ENCODE measurements around the gene ANKRD24. TPM values are rescaled to one million over a fixed set of nuclear protein-coding genes. Genes with fewer than 3 reads are reported as not detected.
"Not testable (repeated sequence)": the region's sequence is repeated elsewhere in the genome, so short reads cannot be mapped to it uniquely, and the experiment has no call there.

Gene ANKRD24
- total RNA-seq, 2 donors from 2014 or later: 1.0 to 1.1 TPM

GRCh38 chr19:4171676-4172075 is 10.8 kb upstream of the ANKRD24 start:
- intact Hi-C loops (cut with DNase I, micrococcal nuclease): no loop called here
- ATAC-seq (no peak), DNase-seq (no peak)

- intact Hi-C loops (cut with DNase I, micrococcal nuclease): no loop called here
- DNase-seq: peak; percentile 50 to 79
- peak; percentile 72 for ATAC-seq
Measured at GRCh38 chr19:4172861-4173473, 9.5 kb upstream of the ANKRD24 start.

GRCh38 chr19:4173479-4174212 is 8.8 kb upstream of the ANKRD24 start:
- ATAC-seq (peak; percentile 53), DNase-seq (no peak)
- intact Hi-C loops (cut with DNase I, micrococcal nuclease): no loop called here

- DNase-seq (peak; percentile 53 to 79), ATAC-seq (peak; percentile 80)
- intact Hi-C loops (cut with DNase I, micrococcal nuclease): no loop called here
Measured at GRCh38 chr19:4174213-4174894, 8.1 kb upstream of the ANKRD24 start.

- ATAC-seq (peak; percentile 51), DNase-seq (peak; percentile 33 to 52)
- intact Hi-C loops (cut with DNase I, micrococcal nuclease): no loop called here
Measured at GRCh38 chr19:4174895-4175668, 7.4 kb upstream of the ANKRD24 start.

GRCh38 chr19:4175669-4175931 is 6.9 kb upstream of the ANKRD24 start:
- intact Hi-C loops (cut with DNase I, micrococcal nuclease): no loop called here
- no peak for ATAC-seq
- no peak for DNase-seq

- DNase-seq: no peak
- intact Hi-C loops (cut with DNase I, micrococcal nuclease): no loop called here
- no peak for ATAC-seq
Measured at GRCh38 chr19:4177146-4177545, 5.3 kb upstream of the ANKRD24 start.

- intact Hi-C loops (cut with DNase I, micrococcal nuclease): no loop called here
- DNase-seq: no peak
Measured at GRCh38 chr19:4178990-4179389, 3.5 kb upstream of the ANKRD24 start.

GRCh38 chr19:4181053-4181508 is 1.4 kb upstream of the ANKRD24 start:
- ATAC-seq: peak; percentile 72
- intact Hi-C loops (cut with DNase I, micrococcal nuclease): no loop called here
- peak; percentile 44 to 72 for DNase-seq

More at GRCh38 chr19:4178990-4179389, 3.5 kb upstream of the ANKRD24 start:
- ATAC-seq: no peak

GRCh38 chr19:4183967-4184717 is 1.7 kb downstream of the ANKRD24 start:
- intact Hi-C loops (cut with DNase I, micrococcal nuclease): no loop called here
- no peak for ATAC-seq
- no peak for DNase-seq

- ATAC-seq (no peak), DNase-seq (no peak)
- intact Hi-C loops (cut with DNase I, micrococcal nuclease): no loop called here
Measured at GRCh38 chr19:4184718-4185352, 2.3 kb downstream of the ANKRD24 start.

GRCh38 chr19:4185413-4186086 is 3.1 kb downstream of the ANKRD24 start:
- no peak for DNase-seq
- ATAC-seq: no peak
- intact Hi-C loops (cut with DNase I, micrococcal nuclease): no loop called here

GRCh38 chr19:4186087-4186993 is 3.9 kb downstream of the ANKRD24 start:
- ATAC-seq: peak; percentile 67
- peak; percentile 78 to 91 for DNase-seq
- intact Hi-C loops (cut with DNase I, micrococcal nuclease): no loop called here

GRCh38 chr19:4187313-4188122 is 5.0 kb downstream of the ANKRD24 start:
- no peak for ATAC-seq
- intact Hi-C loops (cut with DNase I, micrococcal nuclease): no loop called here

GRCh38 chr19:4189641-4190040 is 7.2 kb downstream of the ANKRD24 start:
- ATAC-seq (no peak), DNase-seq (no peak)
- intact Hi-C loops (cut with DNase I, micrococcal nuclease): no loop called here

More at GRCh38 chr19:4187313-4188122, 5.0 kb downstream of the ANKRD24 start:
- no peak for DNase-seq

- intact Hi-C loops (cut with DNase I, micrococcal nuclease); ATAC-seq; DNase-seq: not testable (repeated sequence)
Measured at GRCh38 chr19:4192537-4192936, 10.0 kb downstream of the ANKRD24 start.

Data from left colon (tissue), 2 donors.